ENCODE results near the gene C10orf67.

The C10orf67 gene

DNA sequence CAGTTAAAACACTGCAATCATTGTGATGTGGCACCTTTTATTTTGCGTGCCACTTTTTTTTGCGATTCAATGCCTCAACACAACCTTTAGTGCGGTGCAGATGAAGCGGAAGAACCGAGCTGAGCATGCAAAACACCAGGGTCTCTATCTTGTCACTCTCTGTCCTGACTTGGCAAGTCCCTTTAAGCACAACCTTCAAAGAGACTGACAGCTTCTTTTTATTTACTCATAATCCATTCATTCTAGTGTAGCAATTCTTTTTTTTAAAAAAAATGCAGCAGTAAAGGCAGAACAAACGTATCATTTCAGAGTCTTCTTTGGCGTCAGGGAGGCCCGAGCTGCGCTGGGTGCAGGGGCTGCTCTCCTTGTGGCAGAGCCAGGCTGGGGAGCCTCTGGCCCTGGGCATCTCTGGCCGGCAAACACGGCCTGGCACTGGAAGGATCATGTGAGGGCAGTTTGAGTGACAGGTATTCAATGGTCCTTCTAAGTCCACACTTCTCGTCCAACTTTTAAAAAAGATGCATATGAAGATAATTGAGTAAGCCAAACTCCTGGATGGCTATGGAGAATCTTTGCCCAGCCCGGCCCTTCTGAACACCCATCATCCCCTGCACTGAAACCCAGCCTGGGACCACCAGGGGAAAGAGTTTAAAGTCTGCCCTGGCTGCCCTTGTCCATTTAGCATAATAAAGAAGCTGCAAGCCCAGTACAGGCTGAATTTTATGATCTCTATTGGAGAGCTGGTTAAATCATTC, 148.6 kb downstream of the C10orf67 start:
- no peak overlapping the region for H3K9ac ChIP-seq (ENCODE audit: low read depth, low read length)
- H3K4me3 ChIP-seq (ENCODE audit: low read length) = no peak overlapping the region
- peaks cover 100% of the 10 kb centered on the region for H3K27me3 ChIP-seq (ENCODE audit: insufficient read depth, low read length)
- H3K9me3 ChIP-seq (ENCODE audit: insufficient read depth, low read depth, low read length) = no peaks in the 10 kb centered on the region
- no peaks in the 10 kb centered on the region for H3K36me3 ChIP-seq (ENCODE audit: insufficient read depth, low read length)
- WGBS = 5% methylated on average over 12 of the region's 13 CpGs
- peaks cover 20% of the 10 kb centered on the region for H3K4me1 ChIP-seq (ENCODE audit: insufficient read depth, low read length)
- no peak overlapping the region for H3K27ac ChIP-seq (ENCODE audit: low read depth, low read length)

DNA sequence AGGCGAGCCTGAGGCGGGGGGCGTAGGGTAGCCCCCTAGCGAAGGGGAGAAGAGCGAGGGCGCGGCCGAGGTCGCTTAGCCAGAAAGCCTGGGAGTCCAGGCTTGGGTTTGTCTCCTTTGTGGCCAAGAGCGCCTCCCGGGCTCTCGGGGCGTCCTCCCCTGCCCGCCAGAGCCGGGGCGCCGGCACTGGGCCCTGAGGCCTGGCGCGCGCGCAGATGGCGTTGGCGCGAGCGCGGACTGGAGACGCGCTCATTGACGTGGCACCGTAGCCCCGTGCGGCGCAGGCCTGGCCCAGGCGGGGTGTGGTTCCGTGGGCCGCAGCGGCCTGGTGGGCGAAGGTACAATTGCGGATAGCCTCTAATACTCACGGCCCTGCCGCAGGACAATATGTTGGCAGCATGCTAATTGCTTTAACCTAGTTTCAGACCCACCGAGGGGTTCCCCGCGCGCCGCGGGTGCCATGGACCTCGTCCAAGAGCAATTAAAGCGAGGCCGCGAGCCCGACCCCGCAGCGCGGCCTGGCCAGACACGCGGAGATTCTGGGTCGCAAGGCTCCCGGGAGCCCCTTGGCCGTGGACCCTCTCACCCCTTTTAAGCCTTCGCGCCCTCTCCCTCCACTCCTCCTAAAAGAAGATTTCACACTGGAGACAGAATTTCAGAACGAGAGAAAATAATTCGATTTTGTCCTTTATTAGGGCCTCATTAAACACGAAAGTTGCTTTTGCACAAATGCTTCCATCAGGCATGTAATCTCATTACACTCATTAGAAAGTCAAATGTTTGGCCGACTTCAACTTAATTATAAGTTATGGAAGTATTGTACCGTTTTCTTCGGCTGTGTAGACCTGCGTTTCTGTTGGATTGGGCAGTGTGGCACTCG, 149.4 kb downstream of the C10orf67 start:
- H3K36me3 ChIP-seq (ENCODE audit: insufficient read depth, low read length) = no peaks in the 10 kb centered on the region
- peaks cover 100% of the 10 kb centered on the region for H3K27me3 ChIP-seq (ENCODE audit: insufficient read depth, low read length)
- no peak overlapping the region for H3K9ac ChIP-seq (ENCODE audit: low read depth, low read length)
- H3K4me3 ChIP-seq (ENCODE audit: low read length) = peak overlapping the region; percentile 28; the same call in 1 of the 2 replicates
- no peaks in the 10 kb centered on the region for H3K9me3 ChIP-seq (ENCODE audit: insufficient read depth, low read depth, low read length)
- 4% methylated on average over 70 of the region's 70 CpGs for WGBS
- H3K27ac ChIP-seq (ENCODE audit: low read depth, low read length) = no peak overlapping the region
- H3K4me1 ChIP-seq (ENCODE audit: insufficient read depth, low read length) = peaks cover 20% of the 10 kb centered on the region

DNA sequence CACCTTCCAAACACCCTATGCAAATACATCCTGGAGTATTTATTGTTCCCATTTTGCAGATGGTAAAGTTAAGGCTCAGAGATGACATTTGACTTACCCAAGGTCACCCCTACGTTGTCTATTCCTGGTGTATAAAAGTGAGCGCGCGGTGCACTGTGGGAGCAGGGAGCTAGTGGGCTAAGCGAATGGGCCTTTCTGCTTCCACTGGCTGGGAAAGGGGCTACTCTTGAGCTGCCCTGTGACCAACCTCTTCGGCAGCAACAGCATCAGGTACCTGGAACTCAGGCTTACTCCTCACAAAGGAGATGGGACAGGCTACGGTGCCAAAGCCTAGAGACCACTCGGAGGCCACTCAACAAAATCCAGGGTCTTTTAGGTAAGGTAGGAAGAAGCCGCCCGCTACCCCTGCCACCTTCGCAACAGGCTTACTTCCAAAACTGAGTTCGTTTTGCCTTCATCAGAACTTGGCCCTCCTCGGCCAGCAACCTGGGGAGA, 150.1 kb downstream of the C10orf67 start:
- Histone ChIP-seq H3K4me3 (ENCODE audit: low read length) (peak overlapping the region; percentile 28; the same call in 1 of the 2 replicates), H3K27ac (ENCODE audit: low read depth, low read length) (no peak overlapping the region), H3K9me3 (ENCODE audit: insufficient read depth, low read depth, low read length) (no peaks in the 10 kb centered on the region), H3K4me1 (ENCODE audit: insufficient read depth, low read length) (peaks cover 16% of the 10 kb centered on the region), H3K36me3 (ENCODE audit: insufficient read depth, low read length) (no peaks in the 10 kb centered on the region), H3K9ac (ENCODE audit: low read depth, low read length) (no peak overlapping the region), H3K27me3 (ENCODE audit: insufficient read depth, low read length) (peaks cover 100% of the 10 kb centered on the region)
- 13% methylated on average over 13 of the region's 13 CpGs for WGBS

- Histone ChIP-seq H3K9me3 (ENCODE audit: insufficient read depth, low read depth, low read length) (no peaks in the 10 kb centered on the region), H3K9ac (ENCODE audit: low read depth, low read length) (no peak overlapping the region), H3K36me3 (ENCODE audit: insufficient read depth, low read length) (no peaks in the 10 kb centered on the region), H3K27ac (ENCODE audit: low read depth, low read length) (no peak overlapping the region), H3K4me1 (ENCODE audit: insufficient read depth, low read length) (peaks cover 20% of the 10 kb centered on the region), H3K27me3 (ENCODE audit: insufficient read depth, low read length) (peaks cover 100% of the 10 kb centered on the region), H3K4me3 (ENCODE audit: low read length) (no peak overlapping the region)
- 7% methylated on average over 17 of the region's 19 CpGs for WGBS
These were observed 151.0 kb downstream of the C10orf67 start for GRCh38 chr10:23193435-23194074.

DNA sequence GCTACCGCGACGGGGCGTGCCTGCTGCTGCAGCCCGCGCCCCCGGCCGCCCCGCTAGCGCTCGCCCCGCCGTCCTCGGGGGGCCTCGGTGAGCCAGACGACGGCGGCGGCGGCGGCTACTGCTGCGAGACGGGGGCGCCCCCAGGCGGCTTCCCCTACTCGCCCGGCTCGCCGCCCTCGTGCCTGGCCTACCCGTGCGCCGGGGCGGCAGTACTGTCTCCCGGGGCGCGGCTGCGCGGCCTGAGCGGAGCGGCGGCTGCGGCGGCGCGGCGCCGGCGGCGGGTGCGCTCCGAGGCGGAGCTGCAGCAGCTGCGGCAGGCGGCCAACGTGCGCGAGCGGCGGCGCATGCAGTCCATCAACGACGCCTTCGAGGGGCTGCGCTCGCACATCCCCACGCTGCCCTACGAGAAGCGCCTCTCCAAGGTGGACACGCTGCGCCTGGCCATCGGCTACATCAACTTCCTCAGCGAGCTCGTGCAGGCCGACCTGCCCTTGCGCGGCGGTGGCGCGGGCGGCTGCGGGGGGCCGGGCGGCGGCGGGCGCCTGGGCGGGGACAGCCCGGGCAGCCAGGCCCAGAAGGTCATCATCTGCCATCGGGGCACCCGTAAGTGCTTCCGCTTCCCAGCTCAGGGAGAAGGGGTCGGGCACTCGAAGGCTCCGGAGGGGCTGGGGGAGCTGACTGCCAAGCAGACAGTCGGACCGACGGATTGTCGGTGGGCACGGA, 151.7 kb downstream of the C10orf67 start:
- H3K9ac ChIP-seq (ENCODE audit: low read depth, low read length) = no peak overlapping the region
- under 1% methylated on average over 100 of the region's 100 CpGs for WGBS
- peaks cover 100% of the 10 kb centered on the region for H3K27me3 ChIP-seq (ENCODE audit: insufficient read depth, low read length)
- H3K27ac ChIP-seq (ENCODE audit: low read depth, low read length) = no peak overlapping the region
- H3K9me3 ChIP-seq (ENCODE audit: insufficient read depth, low read depth, low read length) = no peaks in the 10 kb centered on the region
- H3K4me1 ChIP-seq (ENCODE audit: insufficient read depth, low read length) = peaks cover 20% of the 10 kb centered on the region
- no peaks in the 10 kb centered on the region for H3K36me3 ChIP-seq (ENCODE audit: insufficient read depth, low read length)
- peak overlapping the region; percentile 40 for H3K4me3 ChIP-seq (ENCODE audit: low read length)

- Histone ChIP-seq H3K36me3 (ENCODE audit: insufficient read depth, low read length) (no peaks in the 10 kb centered on the region), H3K9ac (ENCODE audit: low read depth, low read length) (no peak within 1 kb of the TSS), H3K27ac (ENCODE audit: low read depth, low read length) (no peak within 1 kb of the TSS), H3K27me3 (ENCODE audit: insufficient read depth, low read length) (peaks cover 100% of the 10 kb centered on the region), H3K4me3 (ENCODE audit: low read length) (peak within 1 kb of the TSS; percentile 40), H3K4me1 (ENCODE audit: insufficient read depth, low read length) (peaks cover 21% of the 10 kb centered on the region), H3K9me3 (ENCODE audit: insufficient read depth, low read depth, low read length) (no peaks in the 10 kb centered on the region)
- WGBS = 1% methylated on average over 105 of the region's 107 CpGs
These were observed 152.6 kb downstream of the C10orf67 start, which contains the start of gene PTF1A for GRCh38 chr10:23191764-23192711. TSS of gene PTF1A (plus strand) at chr10:23192312. CDS start at chr10:23192531, 219 bp downstream.

- WGBS = 2% methylated on average over 36 of the region's 36 CpGs
- H3K4me3 ChIP-seq (ENCODE audit: low read length) = peak overlapping the region; percentile 25; the same call in 1 of the 2 replicates
These were observed 153.5 kb downstream of the C10orf67 start for GRCh38 chr10:23190872-23191763.

DNA sequence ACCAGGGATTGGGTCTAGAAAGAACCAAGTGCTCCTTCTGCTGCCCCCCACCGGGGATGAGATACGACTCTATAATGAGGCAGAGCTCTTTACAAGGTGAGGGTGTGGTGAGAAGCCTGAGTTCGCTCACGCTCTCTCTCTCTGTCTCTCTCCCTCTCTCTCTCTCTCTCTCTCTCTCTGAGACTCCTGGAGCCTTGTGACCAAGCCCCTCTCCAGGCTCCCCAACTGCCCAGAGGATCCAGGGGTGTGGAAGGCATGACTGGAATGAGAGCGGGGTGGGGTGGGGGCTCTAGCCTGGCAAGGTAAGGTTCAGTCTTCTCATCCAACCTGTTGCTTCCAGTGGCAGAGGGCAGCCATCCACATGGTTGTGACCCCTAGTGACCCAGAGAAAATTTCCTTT, 155.6 kb downstream of the C10orf67 start:
- Histone ChIP-seq H3K36me3 (ENCODE audit: insufficient read depth, low read length) (no peaks in the 10 kb centered on the region), H3K9me3 (ENCODE audit: insufficient read depth, low read depth, low read length) (no peaks in the 10 kb centered on the region), H3K9ac (ENCODE audit: low read depth, low read length) (no peak overlapping the region), H3K4me3 (ENCODE audit: low read length) (no peak overlapping the region), H3K27ac (ENCODE audit: low read depth, low read length) (no peak overlapping the region), H3K4me1 (ENCODE audit: insufficient read depth, low read length) (peaks cover 24% of the 10 kb centered on the region), H3K27me3 (ENCODE audit: insufficient read depth, low read length) (peaks cover 100% of the 10 kb centered on the region)
- 55% methylated on average over 3 of the region's 5 CpGs for WGBS

More at GRCh38 chr10:23190872-23191763, 153.5 kb downstream of the C10orf67 start:
- H3K27ac ChIP-seq (ENCODE audit: low read depth, low read length) = no peak overlapping the region
- H3K27me3 ChIP-seq (ENCODE audit: insufficient read depth, low read length) = peaks cover 100% of the 10 kb centered on the region
- H3K9me3 ChIP-seq (ENCODE audit: insufficient read depth, low read depth, low read length) = no peaks in the 10 kb centered on the region
- H3K9ac ChIP-seq (ENCODE audit: low read depth, low read length) = no peak overlapping the region
- H3K4me1 ChIP-seq (ENCODE audit: insufficient read depth, low read length) = peaks cover 27% of the 10 kb centered on the region
- no peaks in the 10 kb centered on the region for H3K36me3 ChIP-seq (ENCODE audit: insufficient read depth, low read length)

DNA sequence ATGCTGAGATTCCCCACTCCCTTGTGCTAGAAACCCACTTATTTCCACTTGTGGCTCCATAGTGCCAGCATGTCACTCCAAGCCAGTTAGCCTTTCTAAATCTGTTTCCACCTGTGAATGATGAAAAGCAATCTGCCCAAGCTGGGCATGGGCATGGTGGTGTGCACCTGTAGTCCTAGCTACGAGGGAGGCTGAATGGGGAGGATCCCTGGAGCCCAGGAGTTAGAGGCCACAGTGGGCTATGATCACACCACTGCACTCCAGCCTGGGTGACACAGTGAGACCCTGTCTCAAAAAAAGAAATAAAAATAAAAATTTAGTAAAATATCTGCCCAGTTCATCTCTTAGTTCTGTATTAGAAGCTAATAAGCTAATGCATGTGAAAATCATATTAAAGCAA, 157.4 kb downstream of the C10orf67 start:
- peaks cover 24% of the 10 kb centered on the region for H3K4me1 ChIP-seq (ENCODE audit: insufficient read depth, low read length)
- WGBS = 89% methylated on average over 1 of the region's 1 CpG
- no peak overlapping the region for H3K4me3 ChIP-seq (ENCODE audit: low read length)
- no peaks in the 10 kb centered on the region for H3K9me3 ChIP-seq (ENCODE audit: insufficient read depth, low read depth, low read length)
- H3K9ac ChIP-seq (ENCODE audit: low read depth, low read length) = no peak overlapping the region
- no peak overlapping the region for H3K27ac ChIP-seq (ENCODE audit: low read depth, low read length)
- H3K36me3 ChIP-seq (ENCODE audit: insufficient read depth, low read length) = no peaks in the 10 kb centered on the region
- H3K27me3 ChIP-seq (ENCODE audit: insufficient read depth, low read length) = peaks cover 99% of the 10 kb centered on the region

All from HUES64 (cell line).